Measurements from ENCODE around the gene NOC4L. TPM values are rescaled to one million over a fixed set of nuclear protein-coding genes. Genes with fewer than 3 reads are reported as not detected.

NOC4L gene
- total and polyA plus RNA-seq, 2 of the 4 experiments (the other 2 are of a cell fraction) = 5.2 to 13.4 TPM

GRCh38 chr12:132171968-132172521, 27.8 kb downstream of the NOC4L start:
- in situ Hi-C loops (cut with MboI; ENCODE audit: low sequenced_read_pairs) = no loop called here
- H3K56ac ChIP-seq (ENCODE audit: extremely low read depth, insufficient read depth, low read length) = no peak overlapping the region
- H2BK5ac ChIP-seq (ENCODE audit: low read depth, low read length, poor library complexity, severe bottlenecking) = no peak overlapping the region
- H3K79me1 ChIP-seq (ENCODE audit: low read depth in 1 of 2, low read length in 2 of 2) = no peaks in the 10 kb centered on the region
- dilution Hi-C loops (cut with HindIII; ENCODE audit: low sequenced_read_pairs, unreplicated experiment) = no loop called here
- no peak overlapping the region for H4K91ac ChIP-seq (ENCODE audit: insufficient read depth, low read depth, low read length)
- no peak overlapping the region for H3K9ac ChIP-seq (ENCODE audit: low read depth, low read length)
- no peak overlapping the region for H3K4ac ChIP-seq (ENCODE audit: low read depth, low read length)
- no peak overlapping the region for H3K4me3 ChIP-seq (ENCODE audit: insufficient read depth, low read depth, low read length)
- no peak overlapping the region for H2AK9ac ChIP-seq (replicated peaks; ENCODE audit: low read depth, low read length, poor library complexity)
- H3K9me3 ChIP-seq (ENCODE audit: control insufficient read depth, insufficient read depth, low read length) = no peaks in the 10 kb centered on the region
- H3K4me1 ChIP-seq (ENCODE audit: control insufficient read depth, insufficient read depth, low read length) = peaks cover 8% of the 10 kb centered on the region; the same call in 1 of the 2 replicates
- no peak overlapping the region for H3K23ac ChIP-seq (ENCODE audit: low read depth, low read length)
- DNase-seq (no peak), ATAC-seq (ENCODE audit: low read depth) (no peak)
- no peak overlapping the region for H3K27ac ChIP-seq (ENCODE audit: insufficient read depth, low read length)
- H4K5ac ChIP-seq (ENCODE audit: low read depth, low read length) = no peak overlapping the region
- no peak overlapping the region for H2BK15ac ChIP-seq (ENCODE audit: low read depth, low read length)
- no peaks in the 10 kb centered on the region; the same call in 1 of the 2 replicates for H3K9me1 ChIP-seq (ENCODE audit: insufficient read depth, low read length)
- H4K8ac ChIP-seq (ENCODE audit: low read depth in 2 of 2, low read length in 2 of 2) = no peak overlapping the region
- no peak overlapping the region for H2BK120ac ChIP-seq (ENCODE audit: low read depth, low read length)
- no peak overlapping the region for H2BK20ac ChIP-seq (ENCODE audit: low read depth, low read length)
- no peak overlapping the region for H3K14ac ChIP-seq (replicated peaks; ENCODE audit: low read depth, low read length)
- ChIA-PET POLR2A (ENCODE audit: unreplicated experiment) (no interaction called here), CTCF (no interaction called here)
- H3K27me3 ChIP-seq (ENCODE audit: control insufficient read depth, insufficient read depth, low read length) = peaks cover 57% of the 10 kb centered on the region
- H4K20me1 ChIP-seq (ENCODE audit: insufficient read depth, low read length) = no peaks in the 10 kb centered on the region; the same call in 1 of the 2 replicates
- intact Hi-C loops (cut with micrococcal nuclease) = no loop called here
- no peak overlapping the region for H2AFZ ChIP-seq (replicated peaks; ENCODE audit: low read length, poor library complexity)
- H3K4me2 ChIP-seq (ENCODE audit: low read depth, low read length) = no peak overlapping the region
- H3K36me3 ChIP-seq (ENCODE audit: control insufficient read depth, insufficient read depth, low read length) = no peaks in the 10 kb centered on the region
- BruUV-seq (replicated peaks) = no TSS peak
- no peak for TF ChIP-seq CHD1 (IDR thresholded peaks at IDR 0.05; ENCODE audit: low read depth, low read length)
- no peak for TF ChIP-seq POLR2A (IDR thresholded peaks at IDR 0.05; ENCODE audit: low read depth, low read length)
- no peak for TF ChIP-seq NFE2L2 (IDR thresholded peaks at IDR 0.05; ENCODE audit: low read depth, low read length)
- TF ChIP-seq RFX5 (IDR thresholded peaks at IDR 0.05; ENCODE audit: low read depth, low read length) = no peak
- no peak for TF ChIP-seq ELK1 (IDR thresholded peaks at IDR 0.05; ENCODE audit: borderline replicate concordance, low read depth, low read length)
- TF ChIP-seq, protein P1, sequence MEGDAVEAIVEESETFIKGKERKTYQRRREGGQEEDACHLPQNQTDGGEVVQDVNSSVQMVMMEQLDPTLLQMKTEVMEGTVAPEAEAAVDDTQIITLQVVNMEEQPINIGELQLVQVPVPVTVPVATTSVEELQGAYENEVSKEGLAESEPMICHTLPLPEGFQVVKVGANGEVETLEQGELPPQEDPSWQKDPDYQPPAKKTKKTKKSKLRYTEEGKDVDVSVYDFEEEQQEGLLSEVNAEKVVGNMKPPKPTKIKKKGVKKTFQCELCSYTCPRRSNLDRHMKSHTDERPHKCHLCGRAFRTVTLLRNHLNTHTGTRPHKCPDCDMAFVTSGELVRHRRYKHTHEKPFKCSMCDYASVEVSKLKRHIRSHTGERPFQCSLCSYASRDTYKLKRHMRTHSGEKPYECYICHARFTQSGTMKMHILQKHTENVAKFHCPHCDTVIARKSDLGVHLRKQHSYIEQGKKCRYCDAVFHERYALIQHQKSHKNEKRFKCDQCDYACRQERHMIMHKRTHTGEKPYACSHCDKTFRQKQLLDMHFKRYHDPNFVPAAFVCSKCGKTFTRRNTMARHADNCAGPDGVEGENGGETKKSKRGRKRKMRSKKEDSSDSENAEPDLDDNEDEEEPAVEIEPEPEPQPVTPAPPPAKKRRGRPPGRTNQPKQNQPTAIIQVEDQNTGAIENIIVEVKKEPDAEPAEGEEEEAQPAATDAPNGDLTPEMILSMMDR (conservative IDR thresholded peaks at IDR 0.05; ENCODE audit: low read depth, low read length) = no peak
- TF ChIP-seq RAD21 (IDR thresholded peaks at IDR 0.05; ENCODE audit: low read length) = no peak
- TF ChIP-seq MAZ (IDR thresholded peaks at IDR 0.05; ENCODE audit: borderline replicate concordance, low read depth, low read length) = no peak
- TF ChIP-seq MXI1 (IDR thresholded peaks at IDR 0.05; ENCODE audit: borderline replicate concordance, low read depth, low read length) = no peak
- TF ChIP-seq CEBPB (IDR thresholded peaks at IDR 0.05; ENCODE audit: low read depth, low read length) = no peak
- no peak for TF ChIP-seq RCOR1 (IDR thresholded peaks at IDR 0.05; ENCODE audit: insufficient replicate concordance, low read length)
- TF ChIP-seq FOS (IDR thresholded peaks at IDR 0.05; ENCODE audit: low read depth, low read length) = no peak
- TF ChIP-seq SMC3 (IDR thresholded peaks at IDR 0.05; ENCODE audit: low read depth, low read length) = no peak
- 100% methylated on average over 1 of the region's 28 CpGs; no CpG with 5 or more reads in 1 of the 2 experiments for WGBS, 2 experiments (ENCODE audit: extremely low coverage in 2 of 2, insufficient read length in 1 of 2)
- H3K18ac ChIP-seq (ENCODE audit: low read depth, low read length) = no peak overlapping the region
- H2AK5ac ChIP-seq (ENCODE audit: low read depth, low read length) = no peak overlapping the region
